H9 (cell line): ENCODE data around the gene HS1BP3. TPM values are rescaled to one million over a fixed set of nuclear protein-coding genes. Genes with fewer than 3 reads are reported as not detected.

Experiments used
- DNase-seq: peaks from one replicate; pipeline ENCODE4 v3.0.0-alpha.2; 2017
- H2AFZ ChIP-seq: one replicate; pipeline ENCODE4 v1.6.1; 2013; ENCODE audit warnings: mild to moderate bottlenecking, low read length, control low read depth, moderate library complexity
- H2AK5ac ChIP-seq: 2 replicates; pipeline ENCODE4 v1.6.1; 2013; ENCODE audit warnings: low read length, control low read depth, mixed read lengths; ENCODE audit not compliant: insufficient read length
- H2BK120ac ChIP-seq: one replicate; pipeline ENCODE4 v1.6.1; 2013; ENCODE audit warnings: low read depth, mild to moderate bottlenecking, low read length, control low read depth, inconsistent platforms; ENCODE audit not compliant: poor library complexity, severe bottlenecking
- H2BK12ac ChIP-seq: 2 replicates; pipeline ENCODE4 v1.6.1; 2013; ENCODE audit warnings: low read length, control low read depth, mixed read lengths, low read depth; ENCODE audit not compliant: insufficient read length
- H2BK15ac ChIP-seq: 2 replicates; pipeline ENCODE4 v1.6.1; 2013; ENCODE audit warnings: low read depth, low read length, control low read depth
- H2BK20ac ChIP-seq: one replicate; pipeline ENCODE4 v1.6.1; 2013; ENCODE audit warnings: low read depth, mild to moderate bottlenecking, low read length, control low read depth, inconsistent platforms; ENCODE audit not compliant: poor library complexity, severe bottlenecking
- H2BK5ac ChIP-seq: 2 replicates; pipeline ENCODE4 v1.6.1; 2013; ENCODE audit warnings: low read length, control low read depth, mixed read lengths; ENCODE audit not compliant: insufficient read length
- H3K14ac ChIP-seq: 2 replicates; pipeline ENCODE4 v1.6.1; 2013; ENCODE audit warnings: low read length, control low read depth; ENCODE audit not compliant: insufficient read depth
- H3K18ac ChIP-seq: 2 replicates; pipeline ENCODE4 v1.6.1; 2013; ENCODE audit warnings: low read depth, mild to moderate bottlenecking, mixed read lengths, low read length, control low read depth; ENCODE audit not compliant: insufficient read length
- H3K23ac ChIP-seq: 2 replicates; pipeline ENCODE4 v1.6.1; 2013; ENCODE audit warnings: low read length, control low read depth, mixed read lengths, low read depth; ENCODE audit not compliant: insufficient read length
- H3K23me2 ChIP-seq: 2 replicates; pipeline ENCODE4 v1.6.1; 2013; ENCODE audit warnings: low read depth, mild to moderate bottlenecking, mixed read lengths, low read length, control low read depth; ENCODE audit not compliant: insufficient read length, poor library complexity, severe bottlenecking
- H3K27ac ChIP-seq: 2 replicates; pipeline ENCODE4 v1.5.1; 2013; ENCODE audit warnings: low read length, control low read depth, mixed read lengths, low read depth; ENCODE audit not compliant: insufficient read length
- H3K27me3 ChIP-seq: 2 replicates; pipeline ENCODE4 v1.6.1; 2013; ENCODE audit warnings: low read length, control low read depth, inconsistent platforms; ENCODE audit not compliant: insufficient read depth
- H3K4ac ChIP-seq: 2 replicates; pipeline ENCODE4 v1.6.1; 2013; ENCODE audit warnings: low read depth, mild to moderate bottlenecking, control low read depth, inconsistent platforms, low read length, moderate library complexity
- H3K4me1 ChIP-seq: 2 replicates; pipeline ENCODE4 v1.6.1; 2013; ENCODE audit warnings: low read length, control low read depth, inconsistent platforms; ENCODE audit not compliant: insufficient read depth
- H3K4me2 ChIP-seq: 2 replicates; pipeline ENCODE4 v1.6.1; 2013; ENCODE audit warnings: low read length, control low read depth, mixed read lengths; ENCODE audit not compliant: insufficient read length, insufficient read depth
- H3K56ac ChIP-seq: 2 replicates; pipeline ENCODE4 v1.6.1; 2013; ENCODE audit warnings: low read depth, mild to moderate bottlenecking, mixed read lengths, low read length, control low read depth; ENCODE audit not compliant: insufficient read length
- H3K79me1 ChIP-seq: 2 replicates; pipeline ENCODE4 v1.6.1; 2013; ENCODE audit warnings: low read depth, mild to moderate bottlenecking, moderate library complexity, low read length, control low read depth, inconsistent platforms; ENCODE audit not compliant: insufficient read depth, poor library complexity, severe bottlenecking
- H3K79me2 ChIP-seq: 2 replicates; pipeline ENCODE4 v1.6.1; 2013; ENCODE audit warnings: low read length, control low read depth, inconsistent platforms; ENCODE audit not compliant: insufficient read depth
- H3K9ac ChIP-seq: 2 replicates; pipeline ENCODE4 v1.6.1; 2013; ENCODE audit warnings: low read length, control low read depth, mixed read lengths; ENCODE audit not compliant: insufficient read length; ENCODE audit errors: extremely low read depth
- H3K9me3 ChIP-seq: one replicate; pipeline ENCODE4 v1.6.1; 2013; ENCODE audit warnings: low read depth, low read length, inconsistent platforms; ENCODE audit not compliant: control insufficient read depth
- H3T11ph ChIP-seq: one replicate; pipeline ENCODE4 v1.6.1; 2013; ENCODE audit warnings: mild to moderate bottlenecking, low read length, control low read depth, inconsistent platforms
- H4K20me1 ChIP-seq: one replicate; pipeline ENCODE4 v1.6.1; 2013; ENCODE audit not compliant: control insufficient read depth, insufficient read length, insufficient read depth
- H4K5ac ChIP-seq: 2 replicates; pipeline ENCODE4 v1.6.1; 2013; ENCODE audit warnings: low read depth, mild to moderate bottlenecking, mixed read lengths, low read length, control low read depth; ENCODE audit not compliant: insufficient read length
- H4K8ac ChIP-seq: replicated peaks from 2 replicates; pipeline ENCODE4 v1.6.1; 2013; ENCODE audit warnings: low read length, control low read depth, mixed read lengths, low read depth; ENCODE audit not compliant: insufficient read length
- H4K91ac ChIP-seq: 2 replicates; pipeline ENCODE4 v1.6.1; 2013; ENCODE audit warnings: low read depth, mild to moderate bottlenecking, moderate library complexity, mixed read lengths, low read length, control low read depth; ENCODE audit not compliant: insufficient read length
- H3K27ac Mint-ChIP-seq, 3 experiments: 2 replicates in 2 of 3; 3 replicates in 1 of 3; pipeline ENCODE4 v1.8.0; 2020 to 2021; ENCODE audit warnings: mixed read lengths in 3 of 3, mild to moderate bottlenecking in 1 of 3, moderate library complexity in 1 of 3
- H3K27me3 Mint-ChIP-seq: 2 replicates; pipeline ENCODE4 v1.8.0; 2021; ENCODE audit warnings: low read depth, mild to moderate bottlenecking, moderate library complexity, mixed read lengths
- H3K36me3 Mint-ChIP-seq, 3 experiments: 2 replicates in 2 of 3; 3 replicates in 1 of 3; pipeline ENCODE4 v1.8.0; 2020 to 2021; ENCODE audit warnings: low read depth in 3 of 3, mixed read lengths in 3 of 3; ENCODE audit not compliant: insufficient read depth in 1 of 3
- H3K4me1 Mint-ChIP-seq, 2 experiments: 2 replicates each; pipeline ENCODE4 v1.8.0; 2020; ENCODE audit warnings: mixed read lengths in 2 of 2
- H3K4me3 Mint-ChIP-seq, 2 experiments: 2 replicates in 1 of 2; 3 replicates in 1 of 2; pipeline ENCODE4 v1.8.0; 2020 to 2021; ENCODE audit warnings: mild to moderate bottlenecking in 2 of 2, mixed read lengths in 2 of 2, moderate library complexity in 1 of 2
- H3K9me3 Mint-ChIP-seq, 2 experiments: 2 replicates in 1 of 2; 3 replicates in 1 of 2; pipeline ENCODE4 v1.8.0; 2020; ENCODE audit warnings: mild to moderate bottlenecking in 2 of 2, mixed read lengths in 2 of 2, moderate library complexity in 1 of 2
- WGBS: extraction: QIAGEN DNeasy Blood & Tissue Kit; methylation state at CpG from one replicate; pipeline ENCODE4 v1.1.7; 2013; ENCODE audit warnings: missing lambda C conversion rate, low lambda C conversion rate, mixed read lengths; ENCODE audit not compliant: insufficient read length; ENCODE audit errors: extremely low coverage; 5-methylcytosine and 5-hydroxymethylcytosine counted together
- total RNA-seq: library from RNA; stranded (reverse); gene quantifications from 2 replicates; pipeline ENCODE4 v1.2.1, GENCODE V29; 2021
- TF ChIP-seq, protein P1 (sequence below): fragments of 200-600 bp; sonication (generic); conservative IDR thresholded peaks from 3 replicates; pipeline ENCODE4 v1.8.0; 2021; ENCODE audit warnings: antibody characterized with exemption, mild to moderate bottlenecking

HS1BP3 gene
- total RNA-seq, 1 experiment from 2014 or later = 11.1 TPM

DNA sequence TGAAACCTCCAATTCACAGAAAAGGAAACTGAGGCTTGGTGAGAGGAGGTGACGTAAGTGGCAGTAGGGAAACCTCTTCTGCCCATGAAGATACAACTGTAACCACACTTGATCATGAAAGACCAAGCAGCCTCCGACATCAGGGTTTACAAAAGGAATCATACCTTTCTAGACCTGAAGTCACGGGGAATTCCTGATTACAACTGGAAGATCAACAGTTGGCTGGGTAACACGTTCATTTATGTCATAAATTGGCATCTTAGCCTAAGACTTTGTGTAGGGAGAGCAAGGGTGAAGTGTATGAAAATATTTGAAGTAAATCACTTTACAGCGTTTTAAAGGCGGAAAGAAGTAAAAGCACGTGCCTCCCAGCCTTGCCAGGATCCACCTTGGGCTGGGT is 922 bp downstream of the HS1BP3 start:
- H3K4me1 Mint-ChIP-seq = peaks cover 26 to 28% of the 10 kb centered on the region in 2 experiments
- Histone ChIP-seq H3K23me2 (peaks cover 5% of the 10 kb centered on the region), H3K27me3 (no peaks in the 10 kb centered on the region), H3T11ph (no peak overlapping the region), H2BK15ac (no peak overlapping the region), H2AFZ (no peak overlapping the region), H2BK120ac (no peak overlapping the region), H3K9me3 (no peaks in the 10 kb centered on the region), H2BK20ac (no peak overlapping the region), H4K91ac (no peak overlapping the region), H3K27ac (no peak overlapping the region), H2AK5ac (no peak overlapping the region), H2BK5ac (no peak overlapping the region), H3K14ac (no peak overlapping the region), H4K8ac (no peak overlapping the region), H3K79me2 (no peaks in the 10 kb centered on the region), H4K5ac (no peak overlapping the region), H3K79me1 (no peaks in the 10 kb centered on the region), H3K56ac (no peak overlapping the region), H2BK12ac (no peak overlapping the region), H3K23ac (no peak overlapping the region), H3K18ac (no peak overlapping the region), H3K4me2 (peak overlapping the region; percentile 41), H3K4ac (no peak overlapping the region), H3K4me1 (no peaks in the 10 kb centered on the region; the same call in 1 of the 2 replicates), H4K20me1 (no peaks in the 10 kb centered on the region), H3K9ac (no peak overlapping the region)
- H3K27ac Mint-ChIP-seq = no peak overlapping the region
- no peak for DNase-seq
- no CpG with 5 or more reads among the region's 7 CpGs for WGBS
- H3K9me3 Mint-ChIP-seq = no peaks in the 10 kb centered on the region
- TF ChIP-seq, protein P1, sequence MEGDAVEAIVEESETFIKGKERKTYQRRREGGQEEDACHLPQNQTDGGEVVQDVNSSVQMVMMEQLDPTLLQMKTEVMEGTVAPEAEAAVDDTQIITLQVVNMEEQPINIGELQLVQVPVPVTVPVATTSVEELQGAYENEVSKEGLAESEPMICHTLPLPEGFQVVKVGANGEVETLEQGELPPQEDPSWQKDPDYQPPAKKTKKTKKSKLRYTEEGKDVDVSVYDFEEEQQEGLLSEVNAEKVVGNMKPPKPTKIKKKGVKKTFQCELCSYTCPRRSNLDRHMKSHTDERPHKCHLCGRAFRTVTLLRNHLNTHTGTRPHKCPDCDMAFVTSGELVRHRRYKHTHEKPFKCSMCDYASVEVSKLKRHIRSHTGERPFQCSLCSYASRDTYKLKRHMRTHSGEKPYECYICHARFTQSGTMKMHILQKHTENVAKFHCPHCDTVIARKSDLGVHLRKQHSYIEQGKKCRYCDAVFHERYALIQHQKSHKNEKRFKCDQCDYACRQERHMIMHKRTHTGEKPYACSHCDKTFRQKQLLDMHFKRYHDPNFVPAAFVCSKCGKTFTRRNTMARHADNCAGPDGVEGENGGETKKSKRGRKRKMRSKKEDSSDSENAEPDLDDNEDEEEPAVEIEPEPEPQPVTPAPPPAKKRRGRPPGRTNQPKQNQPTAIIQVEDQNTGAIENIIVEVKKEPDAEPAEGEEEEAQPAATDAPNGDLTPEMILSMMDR = no peak
- H3K4me3 Mint-ChIP-seq = peak overlapping the region; percentile 57 to 82
- peaks cover 0 to 2% (median 0%) of the 10 kb centered on the region in 3 experiments; a peak in 2 of 7 replicates for H3K36me3 Mint-ChIP-seq
- H3K27me3 Mint-ChIP-seq = peaks cover 28% of the 10 kb centered on the region
